Activated CD4-positive, CD25-positive, alpha-beta regulatory T cell (primary cell): Measurements from ENCODE around the gene HDLBP.
"Not testable (repeated sequence)": the region's sequence is repeated elsewhere in the genome, so short reads cannot be mapped to it uniquely, and the experiment has no call there.

Experiments
- DNase-seq, 4 experiments: peaks; one replicate each; lab custom pipeline; 2025; lab: John Stamatoyannopoulos, UW

Gene HDLBP

GRCh38 chr2:241308267-241308666, 7.2 kb downstream of the HDLBP start:
- DNase-seq: no peak

GRCh38 chr2:241307055-241307454, 8.4 kb downstream of the HDLBP start:
- DNase-seq: no peak

GRCh38 chr2:241304039-241304670, 11.3 kb downstream of the HDLBP start:
- DNase-seq: no peak

GRCh38 chr2:241302759-241303651, 12.5 kb downstream of the HDLBP start:
- no peak for DNase-seq

- no peak for DNase-seq
Measured at GRCh38 chr2:241302083-241302482, 13.4 kb downstream of the HDLBP start.

- no peak for DNase-seq
Measured at GRCh38 chr2:241300000-241300399, 15.5 kb downstream of the HDLBP start.

- no peak for DNase-seq
Measured at GRCh38 chr2:241298673-241299072, 16.8 kb downstream of the HDLBP start.

GRCh38 chr2:241296767-241297166, 18.7 kb downstream of the HDLBP start:
- DNase-seq: no peak

- no peak for DNase-seq
Measured at GRCh38 chr2:241295326-241296095, 20.0 kb downstream of the HDLBP start.

GRCh38 chr2:241293378-241293797, 22.1 kb downstream of the HDLBP start:
- DNase-seq: not testable (repeated sequence)

- DNase-seq: no peak
Measured at GRCh38 chr2:241291977-241292376, 23.5 kb downstream of the HDLBP start.

- no peak for DNase-seq
Measured at GRCh38 chr2:241291153-241291552, 24.3 kb downstream of the HDLBP start.

GRCh38 chr2:241289597-241289996, 25.9 kb downstream of the HDLBP start:
- DNase-seq: no peak

GRCh38 chr2:241289053-241289452, 26.4 kb downstream of the HDLBP start:
- no peak for DNase-seq

- DNase-seq: no peak
Measured at GRCh38 chr2:241288324-241288888, 27.1 kb downstream of the HDLBP start.

GRCh38 chr2:241286348-241287090, 29.0 kb downstream of the HDLBP start:
- DNase-seq: no peak

- no peak for DNase-seq
Measured at GRCh38 chr2:241285596-241285995, 29.9 kb downstream of the HDLBP start.

- no peak for DNase-seq
Measured at GRCh38 chr2:241282555-241282954, 32.9 kb downstream of the HDLBP start.

- DNase-seq: no peak
Measured at GRCh38 chr2:241280291-241280690, 35.2 kb downstream of the HDLBP start.

- DNase-seq: no peak
Measured at GRCh38 chr2:241279828-241280227, 35.6 kb downstream of the HDLBP start.

- DNase-seq: no peak
Measured at GRCh38 chr2:241279413-241279812, 36.1 kb downstream of the HDLBP start.

- DNase-seq: not testable (repeated sequence)
Measured at GRCh38 chr2:241278306-241278705, 37.2 kb downstream of the HDLBP start.
